HepG2 (cell line): ENCODE measurements around the gene SYS1. TPM values are rescaled to one million over a fixed set of nuclear protein-coding genes. Genes with fewer than 3 reads are reported as not detected.

Experiments
- EED ChIP-seq: sonication (generic); formaldehyde crosslinking; IDR thresholded peaks from 2 replicates; pipeline ENCODE4 v1.5.0; 2020; ENCODE audit warnings: mild to moderate bottlenecking, missing genetic modification reagents
- HMGXB4 ChIP-seq, 2 experiments: sonication (generic) in 1 of 2; formaldehyde crosslinking in 1 of 2; IDR thresholded peaks; 2 replicates each; pipeline versions ENCODE4 v1.4.0 to v1.6.1; 2018 to 2020; ENCODE audit warnings: missing genetic modification reagents in 2 of 2, borderline replicate concordance in 1 of 2, low read depth in 1 of 2, mild to moderate bottlenecking in 1 of 2, missing biosample characterization in 1 of 2
- ISL2 ChIP-seq: sonication (generic); formaldehyde crosslinking; IDR thresholded peaks from 2 replicates; pipeline ENCODE4 v1.5.0; 2020; ENCODE audit warnings: missing genetic modification reagents
- NFE2 ChIP-seq: sonication (generic); formaldehyde crosslinking; IDR thresholded peaks from 2 replicates; pipeline ENCODE4 v1.4.0; 2020; ENCODE audit warnings: missing genetic modification reagents
- NR2C2 ChIP-seq: sonication (generic); formaldehyde crosslinking; IDR thresholded peaks from 2 replicates; pipeline ENCODE4 v1.4.0; 2020; ENCODE audit warnings: missing genetic modification reagents, mild to moderate bottlenecking, moderate library complexity, borderline replicate concordance
- PCBP1 ChIP-seq: fragments of 200-400 bp; formaldehyde crosslinking; IDR thresholded peaks from 2 replicates; pipeline ENCODE4 v1.6.1; 2017; ENCODE audit warnings: mild to moderate bottlenecking, low read depth, low read length, borderline replicate concordance
- RFXANK ChIP-seq: IDR thresholded peaks from 2 replicates; pipeline ENCODE4 v1.6.1; 2016
- SIX1 ChIP-seq: sonication (generic); formaldehyde crosslinking; IDR thresholded peaks from 2 replicates; pipeline ENCODE4 v1.4.0; 2020; ENCODE audit warnings: missing genetic modification reagents, borderline replicate concordance
- SOX6 ChIP-seq, 2 experiments: fragments of 450-650 bp in 1 of 2; sonication (generic) in 1 of 2; formaldehyde crosslinking in 1 of 2; IDR thresholded peaks; 2 replicates each; pipeline versions ENCODE4 v1.4.0 to v1.6.1; 2017 to 2020; ENCODE audit warnings: antibody characterized with exemption in 1 of 2, mild to moderate bottlenecking in 1 of 2, missing genetic modification reagents in 1 of 2
- ZEB1 ChIP-seq: IDR thresholded peaks from 2 replicates; pipeline ENCODE4 v1.6.1; 2012; ENCODE audit warnings: mild to moderate bottlenecking, low read depth, inconsistent platforms; ENCODE audit not compliant: insufficient replicate concordance
- ZFP36 ChIP-seq: fragments of 150-350 bp; IDR thresholded peaks from 2 replicates; pipeline ENCODE4 v1.6.1; 2018; ENCODE audit warnings: borderline replicate concordance, low read length, low read depth; ENCODE audit not compliant: partially characterized antibody
- ZFX ChIP-seq: sonication (generic); formaldehyde crosslinking; IDR thresholded peaks from 2 replicates; pipeline ENCODE4 v1.4.0; 2020; ENCODE audit warnings: mild to moderate bottlenecking, low read depth, missing genetic modification reagents, moderate library complexity
- ZNF792 ChIP-seq: IDR thresholded peaks from 2 replicates; pipeline ENCODE4 v1.6.1; 2016
- ZSCAN31 ChIP-seq: sonication (generic); formaldehyde crosslinking; IDR thresholded peaks from 2 replicates; pipeline ENCODE4 v1.5.0; 2020; ENCODE audit warnings: low read depth, mild to moderate bottlenecking, missing genetic modification reagents
- polyA plus RNA-seq, 8 experiments: library from polyadenylated mRNA; depleted of rRNA in 3 of 8; stranded (reverse) in 7 of 8; unstranded in 1 of 8; fragments of >200 nt; fragmentation: Illumina TruSeq in 4 of 8; extraction: Trizol in 4 of 8; gene quantifications; 2 replicates each; pipeline versions ENCODE4 v1.2.1 to v1.2.3, GENCODE V29; 2011 to 2016; ENCODE audit warnings: low read depth in 4 of 8, missing spikeins in 1 of 8, mixed read lengths in 1 of 8; ENCODE audit not compliant: insufficient read depth in 1 of 8
- total RNA-seq, 5 experiments: library from RNA; depleted of rRNA; stranded (reverse); fragments of >200 nt; fragmentation: Illumina TruSeq; extraction: Trizol; gene quantifications; 2 replicates each; pipeline ENCODE4 v1.2.3, GENCODE V29; 2016; ENCODE audit warnings: low read depth in 1 of 5
- TF ChIP-seq, protein P1 (sequence below): sonication (generic); formaldehyde crosslinking; IDR thresholded peaks from 2 replicates; pipeline ENCODE4 v1.5.1; 2020; ENCODE audit warnings: missing genetic modification reagents, mild to moderate bottlenecking, borderline replicate concordance
- TF ChIP-seq, protein P2 (sequence below): sonication (generic); formaldehyde crosslinking; IDR thresholded peaks from 2 replicates; pipeline ENCODE4 v1.5.1; 2020; ENCODE audit warnings: missing genetic modification reagents, mild to moderate bottlenecking, borderline replicate concordance

Gene SYS1
- total and polyA plus RNA-seq, 2 of the 13 experiments (the other 11 are each of a cell fraction or from before 2014, with no cell fraction given) = 38.3 to 65.6 TPM

- TF ChIP-seq SOX6 (IDR thresholded peaks at IDR 0.05) (no peak), SOX6 (CRISPR knock-in tag; IDR thresholded peaks at IDR 0.05) (0 out of 2 replicates have a peak, but pooled peaks have one; percentile 38), NR2C2 (CRISPR knock-in tag) (no peak), HMGXB4 (CRISPR knock-in tag; IDR thresholded peaks at IDR 0.05; ENCODE audit: borderline replicate concordance in 1 of 2, low read depth in 1 of 2) (peak; percentile 82 to 96; a peak in 3 of 4 replicates), ZNF792 (CRISPR knock-in tag) (peak; percentile 39; the same call in 1 of the 2 replicates), ZFP36 (peak; percentile 4), RFXANK (CRISPR knock-in tag) (0 out of 2 replicates have a peak, but pooled peaks have one; percentile 36), ZSCAN31 (CRISPR knock-in tag) (0 out of 2 replicates have a peak, but pooled peaks have one; percentile 36), NFE2 (CRISPR knock-in tag) (no peak), EED (CRISPR knock-in tag) (no peak), ISL2 (CRISPR knock-in tag) (no peak), ZFX (CRISPR knock-in tag) (0 out of 2 replicates have a peak, but pooled peaks have one; percentile 18), ZEB1 (no peak), SIX1 (no peak), PCBP1 (no peak)
- TF ChIP-seq, protein P1, sequence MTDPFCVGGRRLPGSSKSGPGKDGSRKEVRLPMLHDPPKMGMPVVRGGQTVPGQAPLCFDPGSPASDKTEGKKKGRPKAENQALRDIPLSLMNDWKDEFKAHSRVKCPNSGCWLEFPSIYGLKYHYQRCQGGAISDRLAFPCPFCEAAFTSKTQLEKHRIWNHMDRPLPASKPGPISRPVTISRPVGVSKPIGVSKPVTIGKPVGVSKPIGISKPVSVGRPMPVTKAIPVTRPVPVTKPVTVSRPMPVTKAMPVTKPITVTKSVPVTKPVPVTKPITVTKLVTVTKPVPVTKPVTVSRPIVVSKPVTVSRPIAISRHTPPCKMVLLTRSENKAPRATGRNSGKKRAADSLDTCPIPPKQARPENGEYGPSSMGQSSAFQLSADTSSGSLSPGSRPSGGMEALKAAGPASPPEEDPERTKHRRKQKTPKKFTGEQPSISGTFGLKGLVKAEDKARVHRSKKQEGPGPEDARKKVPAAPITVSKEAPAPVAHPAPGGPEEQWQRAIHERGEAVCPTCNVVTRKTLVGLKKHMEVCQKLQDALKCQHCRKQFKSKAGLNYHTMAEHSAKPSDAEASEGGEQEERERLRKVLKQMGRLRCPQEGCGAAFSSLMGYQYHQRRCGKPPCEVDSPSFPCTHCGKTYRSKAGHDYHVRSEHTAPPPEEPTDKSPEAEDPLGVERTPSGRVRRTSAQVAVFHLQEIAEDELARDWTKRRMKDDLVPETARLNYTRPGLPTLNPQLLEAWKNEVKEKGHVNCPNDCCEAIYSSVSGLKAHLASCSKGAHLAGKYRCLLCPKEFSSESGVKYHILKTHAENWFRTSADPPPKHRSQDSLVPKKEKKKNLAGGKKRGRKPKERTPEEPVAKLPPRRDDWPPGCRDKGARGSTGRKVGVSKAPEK (CRISPR knock-in tag) = no peak
- TF ChIP-seq, protein P2, sequence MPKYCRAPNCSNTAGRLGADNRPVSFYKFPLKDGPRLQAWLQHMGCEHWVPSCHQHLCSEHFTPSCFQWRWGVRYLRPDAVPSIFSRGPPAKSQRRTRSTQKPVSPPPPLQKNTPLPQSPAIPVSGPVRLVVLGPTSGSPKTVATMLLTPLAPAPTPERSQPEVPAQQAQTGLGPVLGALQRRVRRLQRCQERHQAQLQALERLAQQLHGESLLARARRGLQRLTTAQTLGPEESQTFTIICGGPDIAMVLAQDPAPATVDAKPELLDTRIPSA (CRISPR knock-in tag) = no peak
Measured at GRCh38 chr20:45373353-45374100, 10.6 kb downstream of the SYS1 start (continued).
